Activated gamma-delta T cell treated with anti-CD3 and anti-CD28 coated beads, Interleukin-2, amount 50 U/mL, for 16 hours (primary cell): Measurements from ENCODE around the gene HSD17B8.

Source experiments
- DNase-seq: peaks from one replicate; pipeline ENCODE4 v3.0.0-alpha.2; 2020; ENCODE audit warnings: low read depth

Gene HSD17B8

DNA sequence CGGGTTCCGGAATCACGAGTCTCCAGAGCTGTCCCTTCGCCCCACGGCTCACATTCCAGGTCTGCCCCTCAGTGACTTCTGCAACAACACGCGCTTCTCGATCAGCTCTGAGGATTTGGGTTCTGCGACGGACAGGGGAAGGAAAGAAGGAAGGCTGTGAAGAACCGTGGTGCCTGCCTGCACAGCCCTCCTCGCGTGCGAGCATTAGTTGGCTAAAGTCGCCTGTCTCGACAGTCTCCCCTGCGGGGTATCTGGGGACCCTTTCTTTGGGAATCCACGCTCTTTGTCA is 44.1 kb downstream of the HSD17B8 start:
- DNase-seq: no peak

DNA sequence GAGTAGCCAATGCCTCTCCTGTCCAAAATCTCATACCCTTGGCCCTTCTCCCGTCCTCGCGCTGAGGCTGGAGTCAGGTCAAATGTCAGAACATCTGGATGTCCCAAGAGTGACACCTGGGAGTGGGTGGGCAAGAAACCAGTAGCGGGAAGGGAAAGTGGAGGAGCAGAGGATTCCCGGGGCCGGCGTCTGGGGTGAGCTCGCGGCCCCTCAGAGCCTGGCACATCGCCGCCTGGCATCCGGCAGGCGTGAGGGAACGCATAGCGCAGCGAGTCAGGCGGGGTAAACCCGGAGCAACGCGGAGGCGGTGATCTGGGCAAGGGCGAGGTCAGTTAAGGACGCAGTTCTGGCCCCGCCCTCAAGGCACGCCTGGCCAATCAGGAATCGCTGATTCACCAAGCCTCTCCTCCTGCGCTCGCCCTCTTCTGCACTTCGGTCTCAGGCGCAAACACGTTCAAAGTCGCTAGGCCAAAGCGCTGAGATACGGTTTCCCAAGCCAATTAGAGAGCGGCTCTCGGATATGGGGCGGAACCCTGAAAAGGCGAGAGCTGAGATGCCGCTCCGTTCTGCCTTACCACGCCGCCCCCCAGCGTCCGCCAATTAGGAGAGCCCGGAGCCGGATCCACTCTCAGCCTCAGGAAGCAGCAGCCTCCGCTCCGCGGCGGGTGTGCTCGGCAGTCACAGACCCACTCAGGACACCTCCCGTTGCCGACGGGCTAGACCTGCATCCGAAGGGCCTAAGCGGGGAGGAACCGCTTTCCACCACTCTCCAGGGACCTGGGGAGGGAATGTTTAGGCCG is 44.7 kb downstream of the HSD17B8 start:
- DNase-seq: peak; percentile 90

DNA sequence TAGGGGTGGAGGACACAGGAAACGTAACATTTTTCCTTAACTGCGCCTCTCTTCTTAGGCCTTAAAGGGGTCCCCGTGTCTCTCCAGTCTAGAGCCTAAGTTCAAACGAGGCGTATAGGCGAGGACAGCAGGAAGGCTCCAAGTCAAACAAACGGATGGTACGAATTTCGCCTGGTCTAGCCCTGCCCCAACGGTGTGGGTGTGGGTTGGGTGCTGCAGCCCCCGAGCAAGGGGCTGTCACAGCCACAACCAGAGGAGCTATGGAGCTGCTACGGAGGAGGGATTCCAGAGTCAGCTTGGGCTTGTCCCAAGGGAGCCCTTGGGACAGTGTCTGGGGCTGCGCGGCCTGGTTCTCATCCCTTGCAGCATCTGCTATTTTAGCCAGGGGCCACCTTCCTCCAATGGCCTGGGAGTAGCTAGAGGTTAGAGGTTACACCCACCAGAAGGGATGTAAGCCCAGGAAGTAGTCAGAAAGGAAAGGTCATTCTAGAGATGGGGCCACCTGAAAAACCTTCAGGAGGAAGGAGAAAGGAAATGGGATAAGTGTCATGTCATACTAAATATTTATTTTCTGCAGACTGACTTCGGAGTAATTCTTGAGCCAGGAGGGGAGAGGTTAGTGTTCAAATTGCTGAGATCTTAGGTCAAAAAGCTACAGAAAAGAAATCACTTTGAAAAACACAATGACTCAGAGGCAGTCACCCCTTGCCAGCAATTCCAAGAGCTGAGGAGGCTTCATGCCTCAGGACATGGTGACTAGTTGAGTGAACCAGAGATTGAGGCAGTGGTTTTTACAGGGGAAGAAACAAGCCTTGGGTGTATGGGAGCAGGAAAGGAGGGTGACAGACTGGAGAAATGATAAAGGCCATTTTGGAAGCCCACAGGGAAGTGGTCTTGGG is 45.5 kb downstream of the HSD17B8 start:
- no peak for DNase-seq

DNA sequence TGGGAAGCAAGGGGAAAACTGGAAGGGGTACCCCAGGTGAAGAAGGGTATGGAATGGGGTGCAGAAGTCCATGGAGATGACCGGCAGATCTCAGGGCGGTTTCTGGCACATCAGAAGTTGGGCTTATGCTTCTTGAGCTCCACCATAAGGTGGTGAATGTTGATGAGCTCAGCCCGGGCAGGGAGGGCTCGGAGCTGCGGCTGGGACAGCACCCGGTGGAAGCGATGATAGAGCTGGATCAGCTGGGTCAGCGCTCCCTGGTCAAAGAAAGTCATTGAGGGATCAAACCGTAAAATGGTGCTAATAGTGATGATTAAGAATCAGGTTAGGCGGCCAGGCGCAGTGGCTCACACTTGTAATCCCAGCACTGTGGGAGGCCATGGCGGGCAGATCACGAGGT is 46.3 kb downstream of the HSD17B8 start:
- no peak for DNase-seq

DNA sequence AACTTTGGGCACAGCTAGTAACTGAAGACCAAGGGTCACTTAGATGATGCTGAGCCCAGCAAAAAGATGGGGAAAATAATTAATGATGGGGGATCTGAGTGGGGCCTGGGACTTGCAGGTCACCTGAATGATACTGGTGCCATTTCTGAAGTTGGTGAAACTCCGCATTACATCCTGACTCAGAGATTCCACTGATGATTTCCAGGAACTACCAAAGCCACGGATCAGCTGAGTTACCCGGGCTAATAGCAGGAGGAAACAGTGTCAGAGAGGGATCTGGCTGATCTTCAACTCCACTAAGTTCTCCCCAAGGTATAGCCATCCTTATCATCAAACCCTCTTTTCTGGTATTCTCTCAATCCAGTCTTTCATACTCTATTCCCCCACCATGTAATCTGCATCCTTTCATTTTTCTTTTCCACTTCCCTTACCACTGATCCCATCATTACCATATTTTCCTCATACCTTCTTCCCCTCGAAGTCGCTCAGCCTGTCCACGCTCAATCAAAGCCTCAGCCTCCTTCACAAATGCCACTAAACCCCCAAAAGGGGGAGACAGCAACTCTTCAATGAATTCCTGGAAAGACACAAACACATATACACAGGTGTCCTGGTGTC is 47.0 kb downstream of the HSD17B8 start:
- DNase-seq: no peak

DNA sequence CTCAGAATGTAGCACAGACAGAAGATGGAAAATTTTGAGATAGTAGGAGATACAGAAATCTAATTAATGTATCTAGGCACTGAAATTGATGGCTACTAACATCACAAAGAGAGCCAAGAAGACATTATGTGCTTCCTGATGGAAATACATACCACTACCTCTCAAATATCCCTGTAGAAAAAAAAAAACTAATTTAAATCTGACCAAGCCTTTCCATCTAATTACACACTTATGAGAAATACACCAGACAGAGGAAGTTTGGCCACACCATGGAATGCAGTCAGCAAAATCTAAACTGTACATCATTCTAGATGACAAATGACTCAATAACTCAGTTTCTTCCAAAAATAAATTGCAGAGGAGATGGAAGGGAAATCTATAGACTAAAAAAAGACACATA is 48.3 kb downstream of the HSD17B8 start:
- no peak for DNase-seq

DNA sequence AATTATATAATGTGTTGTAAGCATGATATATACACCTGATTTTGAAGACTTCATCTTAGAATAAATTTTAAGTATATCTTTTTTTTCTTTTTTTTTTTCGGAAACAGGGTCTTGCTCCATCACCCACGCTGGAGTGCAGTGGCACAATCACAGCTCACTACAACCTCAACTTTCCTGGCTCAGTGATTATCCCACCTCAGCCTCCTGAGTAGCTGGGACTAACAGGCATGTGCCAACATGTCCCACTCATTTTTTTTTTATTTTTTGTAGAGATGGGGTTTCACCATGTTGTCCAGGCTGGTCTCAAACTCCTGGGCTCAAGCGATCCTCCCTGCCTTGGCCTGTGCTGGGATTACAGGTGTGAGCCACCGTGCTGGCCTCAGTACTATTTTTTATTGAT is 50.1 kb downstream of the HSD17B8 start:
- DNase-seq: no peak
